Sciatic nerve (tissue), 2 donors: ENCODE measurements around the gene NFATC3. TPM values are rescaled to one million over a fixed set of nuclear protein-coding genes. Genes with fewer than 3 reads are reported as not detected.
A peak's percentile ranks its signal among the peaks of the same experiment; 100 is the strongest.
"Not testable (repeated sequence)": the region's sequence is repeated elsewhere in the genome, so short reads cannot be mapped to it uniquely, and the experiment has no call there.

Source experiments
- ATAC-seq: fragments of 200-7000 bp; cut with Tn5 transposase; one replicate; pipeline ENCODE4 v1.9.1; 2020; ENCODE audit warnings: mild to moderate bottlenecking, moderate library complexity
- DNase-seq: peaks from one replicate; pipeline ENCODE4 v3.0.0-alpha.2; 2020; ENCODE audit warnings: low spot score
- intact Hi-C: fragments of 100-400 bp; cut with DNase I; formaldehyde crosslinking; loops from one replicate; pipeline ENCODE4 v1.14.2; 2022
- total RNA-seq: library from RNA; stranded (reverse); fragmentation: NEBNext Ultra II Directional; extraction: Animal tissue kit (Norgen Biotek cat#: 25700); gene quantifications from one replicate; pipeline ENCODE4 v1.2.1, GENCODE V29; 2021
- donor health status: DM: no; HTN: no; CAD: no.
- donor health status: DM: no; HTN: no; CAD: no.

NFATC3 gene
- total RNA-seq, 1 donor from 2014 or later, result 66.4 TPM

DNA sequence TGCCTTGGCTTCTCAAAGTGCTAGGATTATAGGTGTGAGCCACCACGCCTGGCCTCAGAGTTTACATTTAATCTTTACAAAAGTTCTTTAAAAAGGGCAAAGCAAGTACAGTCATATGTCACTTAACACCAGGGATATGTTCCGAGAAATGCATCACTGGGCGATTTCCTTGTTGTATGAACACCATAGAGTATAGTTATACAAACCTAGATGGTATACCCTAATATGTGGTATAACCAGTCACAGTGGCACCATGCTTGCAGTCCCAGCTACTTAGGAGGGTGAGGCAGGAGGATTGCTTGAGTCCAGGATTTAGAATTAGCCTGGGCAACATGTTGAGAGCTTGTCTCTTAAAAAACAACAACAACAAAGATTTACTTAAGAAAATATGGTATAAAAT is 51.3 kb downstream of the NFATC3 start:
- DNase-seq (no peak), ATAC-seq (no peak)
- intact Hi-C loops, result no loop called here

DNA sequence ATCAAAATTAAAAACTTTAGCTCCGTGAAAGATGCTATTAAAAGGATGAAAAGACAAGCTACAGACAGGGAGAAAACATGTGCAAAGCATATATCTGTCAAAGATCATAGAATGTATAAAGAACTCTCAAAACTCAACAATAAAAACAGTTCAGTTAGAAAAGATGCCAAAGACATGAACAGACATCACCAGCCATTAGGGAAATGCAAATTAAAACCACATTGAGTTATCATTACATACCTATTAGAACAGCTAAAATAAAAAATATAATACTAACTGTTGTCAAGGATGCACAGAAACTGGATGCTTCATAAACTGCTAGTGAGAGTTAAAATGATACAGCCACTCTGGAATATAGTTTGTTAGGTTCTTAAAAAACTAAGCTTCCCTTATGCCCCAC is 58.8 kb downstream of the NFATC3 start:
- intact Hi-C loops, result no loop called here
- DNase-seq (no peak), ATAC-seq (no peak)

DNA sequence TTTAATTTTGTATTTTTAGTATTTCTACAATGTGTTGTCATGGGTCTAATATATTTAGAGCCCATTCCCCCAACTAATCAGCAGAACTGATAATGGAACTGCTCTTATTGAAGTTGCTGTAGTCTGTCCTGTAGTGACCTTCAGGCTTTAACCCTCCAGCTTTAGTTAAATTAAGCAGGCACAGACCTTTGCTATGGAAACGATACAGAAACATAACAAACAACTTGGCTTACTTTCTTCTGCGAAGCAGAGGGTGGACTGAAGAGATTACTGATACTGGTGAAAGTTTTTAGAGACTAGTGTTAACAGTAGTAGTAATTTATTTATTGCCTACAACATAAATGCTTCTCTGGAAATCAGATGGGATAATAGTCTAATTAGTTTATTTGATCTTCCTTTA is 61.4 kb downstream of the NFATC3 start:
- intact Hi-C loops, result no loop called here
- peak; percentile 52 for ATAC-seq
- DNase-seq, result no peak

DNA sequence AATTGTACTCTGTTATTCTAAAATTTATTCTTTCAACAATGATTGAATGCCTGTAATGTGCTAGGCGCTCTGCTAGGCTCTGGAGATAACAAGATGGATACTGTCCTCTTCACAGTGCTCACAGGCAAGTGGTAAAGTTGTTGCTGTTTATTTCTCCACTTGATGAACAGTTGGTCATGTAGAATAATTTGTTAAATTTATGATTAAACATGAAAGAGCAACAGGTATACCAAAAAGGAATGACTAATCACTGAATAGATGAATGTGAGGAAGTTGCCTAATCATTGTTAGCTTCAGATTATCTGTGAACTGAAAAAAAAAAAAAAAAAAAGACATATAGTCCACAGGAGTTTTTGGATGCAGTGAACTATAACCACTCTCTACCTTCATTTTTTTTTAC is 62.3 kb downstream of the NFATC3 start:
- DNase-seq (no peak), ATAC-seq (no peak)
- intact Hi-C loops, result no loop called here

DNA sequence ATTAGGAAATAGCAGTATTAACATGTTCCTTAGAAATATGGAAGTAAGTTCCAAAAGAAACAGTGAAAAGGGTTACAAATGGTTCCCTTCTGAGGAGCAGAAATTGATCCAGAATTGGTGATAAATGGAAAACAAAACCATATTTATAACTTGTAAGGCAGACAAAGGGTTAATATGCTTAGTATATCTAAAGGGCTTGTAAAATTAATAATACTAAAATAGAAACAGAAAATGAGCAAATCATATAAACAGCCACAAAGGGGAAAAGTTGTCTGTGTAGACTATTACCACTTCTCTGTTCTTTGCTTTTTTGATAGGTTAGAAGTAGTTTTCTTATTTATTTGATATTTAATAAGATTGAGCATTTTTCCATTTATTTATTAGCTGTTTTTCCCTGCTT is 64.4 kb downstream of the NFATC3 start:
- intact Hi-C loops, result no loop called here
- ATAC-seq (no peak), DNase-seq (no peak)

DNA sequence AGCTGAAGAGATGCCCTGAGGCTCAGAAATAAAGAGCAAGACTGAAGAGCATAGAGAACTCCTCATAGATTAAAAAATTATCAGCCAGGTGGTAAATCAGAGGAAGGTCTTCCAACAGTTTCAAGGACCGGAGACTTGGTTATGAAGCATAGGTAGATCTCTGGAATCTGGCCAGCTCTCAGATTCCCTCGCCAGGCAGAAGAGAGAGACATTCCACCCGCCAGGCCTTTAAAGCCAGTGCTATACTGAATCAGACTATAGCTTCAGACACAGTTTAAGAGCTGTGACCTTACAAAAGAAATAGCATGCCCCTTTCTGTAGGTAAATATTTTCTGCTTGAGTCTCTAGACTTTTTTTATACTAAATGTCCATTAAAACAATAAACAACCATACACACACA is 70.3 kb downstream of the NFATC3 start:
- intact Hi-C loops, result no loop called here
- DNase-seq (no peak), ATAC-seq (no peak)

DNA sequence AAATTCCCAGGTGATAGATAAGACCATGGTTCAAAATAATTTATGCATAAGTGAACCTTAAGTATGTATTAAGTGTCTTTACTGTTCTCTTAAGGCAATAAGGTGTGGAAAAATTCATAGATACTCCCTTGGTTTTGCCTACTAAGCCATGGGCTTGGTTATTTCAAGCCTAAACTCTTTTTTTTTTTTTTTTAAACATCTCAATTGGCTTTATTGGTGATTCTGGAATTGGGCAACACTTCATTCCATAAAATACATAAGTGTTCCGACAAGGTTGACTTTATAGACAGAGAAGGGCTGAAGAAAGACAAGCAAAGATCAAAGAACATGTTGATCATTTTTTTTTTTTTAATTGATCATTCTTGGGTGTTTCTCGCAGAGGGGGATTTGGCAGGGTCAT is 77.2 kb downstream of the NFATC3 start:
- DNase-seq (no peak), ATAC-seq (no peak)
- intact Hi-C loops, result no loop called here

DNA sequence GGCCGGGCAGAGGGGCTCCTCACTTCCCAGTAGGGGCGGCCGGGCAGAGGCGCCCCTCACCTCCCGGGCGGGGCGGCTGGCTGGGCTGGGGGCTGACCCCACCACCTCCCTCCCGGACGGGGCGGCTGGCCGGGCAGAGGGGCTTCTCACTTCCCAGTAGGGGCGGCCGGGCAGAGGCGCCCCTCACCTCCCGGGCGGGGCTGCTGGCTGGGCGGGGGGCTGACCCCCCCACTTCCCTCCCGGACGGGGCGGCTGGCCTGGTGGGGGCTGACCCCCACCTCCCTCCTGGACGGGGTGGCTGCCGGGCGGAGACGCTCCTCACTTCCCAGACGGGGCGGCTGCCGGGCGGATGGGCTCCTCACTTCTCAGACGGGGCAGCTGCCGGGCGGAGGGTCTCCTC is 78.1 kb downstream of the NFATC3 start:
- ATAC-seq, intact Hi-C loops, DNase-seq: not testable (repeated sequence)

DNA sequence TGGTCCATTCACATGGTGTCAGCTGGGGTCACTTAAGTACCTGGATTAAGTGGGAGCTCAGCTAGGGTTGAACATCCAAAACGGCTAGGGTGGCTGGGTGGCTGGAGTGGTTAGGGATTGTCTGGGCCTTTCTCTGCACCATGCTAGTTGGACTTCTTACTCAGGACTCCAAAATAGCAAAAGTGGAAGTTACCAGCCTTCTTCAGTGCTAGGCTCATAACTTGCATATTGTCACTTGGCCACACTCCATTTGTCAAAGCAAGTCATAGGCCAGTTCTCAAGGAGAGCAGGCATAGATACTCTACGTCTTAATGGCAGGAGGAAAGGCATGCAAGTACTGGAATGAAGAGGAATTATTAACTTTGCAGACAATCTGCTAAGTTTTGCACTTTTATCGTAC is 81.1 kb downstream of the NFATC3 start:
- no peak for DNase-seq
- intact Hi-C loops, result no loop called here
- no peak for ATAC-seq

DNA sequence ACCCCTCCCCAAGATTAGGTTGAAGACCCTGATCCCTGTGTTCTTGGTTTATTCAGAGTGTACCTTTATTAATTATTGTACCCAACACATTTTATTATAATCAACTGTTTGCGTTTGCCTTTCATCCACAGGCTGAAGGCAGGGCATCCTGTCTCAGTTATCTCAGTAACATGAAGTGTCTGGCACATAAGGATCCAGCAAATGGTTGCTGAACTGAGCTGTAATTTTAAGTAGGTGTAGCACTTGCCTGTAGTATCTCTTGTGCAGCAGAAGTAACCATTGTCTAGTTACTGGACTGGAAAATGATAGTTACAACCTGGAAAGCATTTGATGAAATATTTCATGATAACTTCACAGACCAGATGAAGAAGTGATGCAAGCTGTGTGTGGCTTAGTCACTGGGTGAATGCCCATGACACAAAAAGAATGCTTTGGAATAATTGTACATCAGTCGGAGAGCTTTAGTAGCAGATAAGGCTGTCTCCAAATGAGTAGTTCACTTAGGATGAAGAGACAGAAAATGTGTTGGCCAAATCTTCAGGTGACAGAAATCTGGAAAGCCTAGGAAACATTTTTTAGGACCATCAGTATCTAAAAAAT is 94.1 kb downstream of the NFATC3 start:
- intact Hi-C loops, result no loop called here
- no peak for ATAC-seq
- no peak for DNase-seq

DNA sequence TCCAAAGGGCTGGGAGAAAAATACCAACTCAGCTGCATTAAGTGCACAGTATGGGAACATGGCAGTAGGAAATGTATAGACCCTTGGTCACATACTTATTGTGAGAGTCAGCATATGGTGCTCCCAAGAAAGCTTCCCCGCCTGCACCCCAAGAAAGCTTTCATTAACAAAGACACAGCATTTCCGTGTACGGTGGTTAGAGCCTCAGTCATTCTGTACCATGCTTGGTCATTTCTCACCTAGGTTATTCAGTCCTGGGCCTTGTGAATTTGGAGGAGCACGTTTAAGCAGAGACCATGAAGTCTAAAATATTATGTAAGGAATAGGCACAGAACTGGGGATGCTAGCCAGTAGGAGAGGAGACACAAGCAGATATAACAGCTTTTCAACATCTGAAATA is 94.7 kb downstream of the NFATC3 start:
- intact Hi-C loops, result no loop called here
- ATAC-seq (no peak), DNase-seq (no peak)

DNA sequence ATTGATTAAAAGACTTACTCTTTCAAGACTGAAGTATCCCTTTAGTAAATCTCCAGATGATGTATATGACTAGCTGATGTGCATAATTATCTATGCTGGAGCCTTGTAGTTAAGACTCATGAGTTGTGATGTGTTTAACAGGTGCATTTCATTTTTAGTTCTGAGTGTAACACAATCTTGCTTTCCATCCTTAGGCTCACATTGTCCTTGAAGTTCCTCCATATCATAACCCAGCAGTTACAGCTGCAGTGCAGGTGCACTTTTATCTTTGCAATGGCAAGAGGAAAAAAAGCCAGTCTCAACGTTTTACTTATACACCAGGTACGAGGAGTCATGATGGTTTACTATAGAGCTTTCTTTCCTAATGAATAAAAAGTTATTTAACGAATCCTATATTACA is 97.9 kb downstream of the NFATC3 start:
- no peak for DNase-seq
- no peak for ATAC-seq
- intact Hi-C loops, result no loop called here

DNA sequence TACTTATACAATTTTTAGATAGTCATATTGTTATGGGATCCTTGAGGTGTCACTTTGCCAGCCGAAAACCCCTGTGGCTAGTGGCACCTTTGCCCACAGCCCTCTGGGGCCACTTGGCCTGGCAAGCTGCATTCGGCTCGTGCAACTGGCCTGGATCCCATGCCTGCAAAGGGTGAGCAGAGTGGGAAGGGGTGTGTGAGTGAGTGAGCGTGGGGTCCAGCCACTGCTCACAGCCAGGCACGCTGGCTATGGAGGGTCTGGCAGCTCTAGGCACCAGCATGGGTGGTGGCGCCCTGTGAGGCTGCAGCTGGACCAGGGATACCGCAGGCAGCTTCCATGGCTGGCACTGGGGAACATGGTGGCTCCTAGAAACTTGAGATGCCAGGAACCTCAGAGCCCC is 101.7 kb downstream of the NFATC3 start:
- intact Hi-C loops, result no loop called here
- DNase-seq (no peak), ATAC-seq (no peak)

DNA sequence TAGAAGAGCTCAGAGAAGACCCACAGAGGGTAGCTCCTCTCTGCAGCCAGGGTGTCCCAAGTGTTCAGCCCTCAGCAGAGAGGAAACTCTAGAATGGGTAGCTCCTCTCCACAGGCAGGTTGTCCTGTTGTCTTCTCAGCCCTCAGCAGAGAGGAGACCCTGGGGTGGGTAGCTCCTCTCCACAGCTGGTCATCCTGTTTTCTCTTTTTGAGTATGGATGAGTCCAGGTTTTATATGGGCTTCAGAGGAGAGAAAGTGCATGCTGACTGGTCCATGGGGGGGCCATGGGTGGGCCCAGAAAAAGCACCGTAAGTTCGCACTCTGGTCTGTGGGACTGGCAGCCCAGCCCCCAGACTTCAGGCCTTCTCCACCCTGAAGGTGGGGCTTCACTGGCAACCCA is 102.3 kb downstream of the NFATC3 start:
- no peak for DNase-seq
- ATAC-seq, result no peak
- intact Hi-C loops, result no loop called here

DNA sequence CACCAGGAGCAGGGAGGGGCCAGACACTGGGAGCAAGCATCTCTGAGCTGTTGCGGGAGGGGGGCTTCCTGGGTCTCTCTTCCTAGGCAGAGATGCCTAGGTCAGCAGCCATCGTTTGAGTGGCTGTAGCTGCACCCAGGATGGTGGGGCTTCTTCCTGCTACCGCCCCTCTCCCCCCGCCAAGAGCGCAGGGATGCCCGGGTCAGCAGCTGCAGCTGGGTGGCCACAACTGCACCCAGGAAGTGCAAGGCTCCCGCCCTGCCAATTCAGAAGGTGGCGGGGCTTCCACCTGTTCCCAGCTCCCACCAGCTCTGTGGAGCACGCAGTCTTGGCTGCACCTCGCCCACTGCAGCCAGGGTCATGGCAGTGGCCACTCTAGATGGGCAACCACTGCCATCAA is 103.0 kb downstream of the NFATC3 start:
- DNase-seq (no peak), ATAC-seq (no peak)
- intact Hi-C loops, result no loop called here

DNA sequence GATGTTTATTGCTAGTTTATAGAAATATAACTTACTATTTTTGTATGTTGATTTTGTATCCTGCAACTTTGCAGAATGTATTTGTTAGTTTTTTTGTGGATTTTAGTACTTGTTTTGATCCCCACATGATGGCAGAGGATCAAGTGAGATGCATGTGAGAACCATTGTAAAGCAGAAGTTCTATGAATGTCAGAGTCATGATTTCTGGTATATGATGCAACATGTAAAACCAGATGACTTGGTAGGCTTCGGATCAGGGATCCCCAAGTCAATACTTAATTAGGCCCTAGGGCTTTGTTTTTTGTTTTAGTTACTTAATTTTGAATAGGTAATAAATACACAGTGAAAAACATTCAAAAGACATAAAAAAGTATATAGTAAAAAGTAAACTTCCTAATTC is 104.9 kb downstream of the NFATC3 start:
- no peak for DNase-seq
- no peak for ATAC-seq
- intact Hi-C loops, result no loop called here

DNA sequence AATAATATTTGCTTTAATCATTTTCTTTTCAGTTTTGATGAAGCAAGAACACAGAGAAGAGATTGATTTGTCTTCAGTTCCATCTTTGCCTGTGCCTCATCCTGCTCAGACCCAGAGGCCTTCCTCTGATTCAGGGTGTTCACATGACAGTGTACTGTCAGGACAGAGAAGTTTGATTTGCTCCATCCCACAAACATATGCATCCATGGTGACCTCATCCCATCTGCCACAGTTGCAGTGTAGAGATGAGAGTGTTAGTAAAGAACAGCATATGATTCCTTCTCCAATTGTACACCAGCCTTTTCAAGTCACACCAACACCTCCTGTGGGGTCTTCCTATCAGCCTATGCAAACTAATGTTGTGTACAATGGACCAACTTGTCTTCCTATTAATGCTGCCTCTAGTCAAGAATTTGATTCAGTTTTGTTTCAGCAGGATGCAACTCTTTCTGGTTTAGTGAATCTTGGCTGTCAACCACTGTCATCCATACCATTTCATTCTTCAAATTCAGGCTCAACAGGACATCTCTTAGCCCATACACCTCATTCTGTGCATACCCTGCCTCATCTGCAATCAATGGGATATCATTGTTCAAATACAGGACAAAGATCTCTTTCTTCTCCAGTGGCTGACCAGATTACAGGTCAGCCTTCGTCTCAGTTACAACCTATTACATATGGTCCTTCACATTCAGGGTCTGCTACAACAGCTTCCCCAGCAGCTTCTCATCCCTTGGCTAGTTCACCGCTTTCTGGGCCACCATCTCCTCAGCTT is 105.8 kb downstream of the NFATC3 start:
- DNase-seq, result no peak
- intact Hi-C loops, result no loop called here

DNA sequence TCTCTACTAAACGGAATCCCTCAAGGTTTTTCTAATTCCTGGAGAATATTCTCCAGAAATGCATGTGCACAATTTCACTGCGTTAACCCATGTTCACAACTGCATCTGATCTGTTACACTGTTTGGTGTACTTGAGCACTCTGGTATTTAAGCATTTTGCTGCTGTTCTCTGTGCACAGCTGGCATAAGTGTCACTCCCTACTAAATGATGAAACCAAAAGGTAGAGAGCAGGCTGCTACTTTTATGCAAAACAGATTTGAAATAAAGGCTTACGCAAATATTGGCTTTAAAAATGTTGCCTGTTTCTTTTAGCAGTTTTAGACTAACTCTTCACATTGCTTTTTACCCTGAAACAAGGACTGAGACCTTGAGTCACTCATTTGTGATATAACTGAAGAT is 109.1 kb downstream of the NFATC3 start:
- ATAC-seq (no peak), DNase-seq (no peak)
- intact Hi-C loops, result no loop called here

More for the DNA sequence above, 105.8 kb downstream of the NFATC3 start:
- ATAC-seq, result no peak

DNA sequence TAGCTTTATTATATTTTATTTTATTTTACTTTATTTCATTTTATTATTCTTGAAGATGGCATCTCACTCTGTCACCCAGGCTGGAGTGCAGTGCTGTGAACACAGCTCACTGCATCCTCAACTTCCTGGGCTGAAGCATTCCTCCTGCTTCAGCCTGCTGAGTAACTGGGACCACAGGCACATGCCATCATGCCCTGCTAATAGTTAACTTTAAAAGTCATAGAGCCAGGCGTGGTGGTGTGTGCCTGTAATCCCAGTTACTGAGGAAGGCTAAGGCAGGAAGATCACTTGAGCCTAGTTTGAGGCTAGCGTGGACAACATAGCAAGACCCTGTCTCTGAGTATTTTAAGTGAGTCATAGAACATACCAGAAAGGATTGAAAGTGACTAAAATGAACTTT is 112.1 kb downstream of the NFATC3 start:
- DNase-seq (no peak), ATAC-seq (no peak)
- intact Hi-C loops, result no loop called here

DNA sequence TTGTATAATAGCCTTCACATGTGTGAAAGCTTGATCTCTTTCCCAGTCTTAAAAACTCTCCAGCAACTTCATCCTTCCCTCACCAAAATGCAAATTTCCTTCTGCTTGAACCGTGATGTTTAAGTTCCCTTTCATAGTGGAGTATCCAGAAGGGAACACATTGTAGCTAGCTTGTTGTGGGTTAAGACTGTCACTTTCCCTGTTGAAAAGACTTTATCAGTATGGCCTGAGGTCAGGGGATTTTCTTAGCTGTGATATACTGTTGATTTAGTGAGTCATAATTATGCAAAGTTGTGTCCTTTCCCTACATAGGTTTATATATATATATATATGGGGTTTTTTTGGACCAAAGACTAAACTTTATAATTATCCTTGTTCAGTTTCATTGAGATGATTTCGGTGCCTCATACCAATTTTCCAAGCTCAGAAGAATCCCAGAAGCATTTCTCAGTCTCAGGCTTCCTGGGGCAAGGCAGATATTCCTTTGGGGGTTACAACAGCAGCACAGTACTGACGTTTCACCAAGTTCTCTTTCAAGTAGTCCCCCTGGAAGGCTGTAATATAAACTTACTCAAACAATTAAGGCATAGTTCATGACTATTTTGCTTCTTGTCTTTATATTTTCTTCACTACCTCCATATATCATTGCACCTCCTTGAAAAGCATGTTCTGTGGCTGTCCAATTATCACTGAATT is 115.1 kb downstream of the NFATC3 start:
- intact Hi-C loops, result no loop called here
- peak; percentile 48 for ATAC-seq
- no peak for DNase-seq
